PC-9 (cell line): Measurements from ENCODE around the gene AKAP12.

ENCODE experiments used
- EZH2 ChIP-seq: fragments of 200-600 bp; sonication (generic); IDR thresholded peaks from 2 replicates; pipeline ENCODE4 v1.8.0; 2017; ENCODE audit warnings: antibody characterized with exemption, low read depth
- TF ChIP-seq, protein P1 (sequence below): fragments of 200-600 bp; sonication (generic); conservative IDR thresholded peaks from 2 replicates; pipeline ENCODE4 v1.6.1; 2017; ENCODE audit warnings: mixed run types, antibody characterized with exemption, mild to moderate bottlenecking, moderate library complexity

DNA sequence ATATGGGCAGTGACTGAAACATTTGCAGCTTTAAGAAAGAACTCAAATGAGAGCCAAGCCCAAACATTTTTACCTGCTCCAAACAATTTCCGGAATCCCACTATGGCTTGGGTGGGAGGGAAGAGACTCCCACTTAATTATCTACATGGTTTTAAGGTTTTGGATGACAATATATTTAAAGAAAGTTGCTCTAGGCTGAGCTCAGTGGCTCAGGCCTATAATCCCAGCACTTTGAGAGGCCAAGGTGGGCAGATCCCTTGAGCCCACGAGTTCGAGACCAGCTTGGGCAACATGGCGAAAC is 9.5 kb upstream of the AKAP12 start:
- TF ChIP-seq, protein P1, sequence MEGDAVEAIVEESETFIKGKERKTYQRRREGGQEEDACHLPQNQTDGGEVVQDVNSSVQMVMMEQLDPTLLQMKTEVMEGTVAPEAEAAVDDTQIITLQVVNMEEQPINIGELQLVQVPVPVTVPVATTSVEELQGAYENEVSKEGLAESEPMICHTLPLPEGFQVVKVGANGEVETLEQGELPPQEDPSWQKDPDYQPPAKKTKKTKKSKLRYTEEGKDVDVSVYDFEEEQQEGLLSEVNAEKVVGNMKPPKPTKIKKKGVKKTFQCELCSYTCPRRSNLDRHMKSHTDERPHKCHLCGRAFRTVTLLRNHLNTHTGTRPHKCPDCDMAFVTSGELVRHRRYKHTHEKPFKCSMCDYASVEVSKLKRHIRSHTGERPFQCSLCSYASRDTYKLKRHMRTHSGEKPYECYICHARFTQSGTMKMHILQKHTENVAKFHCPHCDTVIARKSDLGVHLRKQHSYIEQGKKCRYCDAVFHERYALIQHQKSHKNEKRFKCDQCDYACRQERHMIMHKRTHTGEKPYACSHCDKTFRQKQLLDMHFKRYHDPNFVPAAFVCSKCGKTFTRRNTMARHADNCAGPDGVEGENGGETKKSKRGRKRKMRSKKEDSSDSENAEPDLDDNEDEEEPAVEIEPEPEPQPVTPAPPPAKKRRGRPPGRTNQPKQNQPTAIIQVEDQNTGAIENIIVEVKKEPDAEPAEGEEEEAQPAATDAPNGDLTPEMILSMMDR: no peak
- no peak for TF ChIP-seq EZH2
